A673 (cell line): ENCODE data around the gene HMGXB3. TPM values are rescaled to one million over a fixed set of nuclear protein-coding genes. Genes with fewer than 3 reads are reported as not detected.

Experiments used
- BruUV-seq: library from RNA; stranded (reverse); fragments of 400-500 nt; replicated peaks from 2 replicates; lab custom pipeline; 2021; lab: Mats Ljungman, UMichigan
- CTCF ChIA-PET: fragments of 300-600 bp; sonication (Branson Sonifier 250); formaldehyde crosslinking; loops from one replicate; lab custom pipeline; 2022; ENCODE audit warnings: antibody characterized with exemption; lab: Charles Lee
- POLR2A ChIA-PET: fragments of 300-600 bp; sonication (Branson Sonifier 250); formaldehyde crosslinking; loops from one replicate; lab custom pipeline; 2022; ENCODE audit warnings: antibody characterized with exemption; ENCODE audit not compliant: low non-redundant PET; lab: Charles Lee
- DNase-seq: peaks from one replicate; pipeline ENCODE4 v3.0.0-alpha.2; 2015; ENCODE audit warnings: low spot score
- H3K27ac ChIP-seq: fragments of 200-600 bp; sonication (generic); 2 replicates; pipeline ENCODE4 v1.5.1; 2016; ENCODE audit warnings: mixed run types, low read depth, mild to moderate bottlenecking, mixed read lengths, antibody characterized with exemption, low read length; ENCODE audit not compliant: poor library complexity, severe bottlenecking
- H3K27me3 ChIP-seq: fragments of 200-600 bp; sonication (generic); replicated peaks from 2 replicates; pipeline ENCODE4 v1.6.1; 2017; ENCODE audit warnings: mixed run types, low read depth, mild to moderate bottlenecking, mixed read lengths, antibody characterized with exemption, low read length; ENCODE audit not compliant: insufficient read depth, poor library complexity
- H3K36me3 ChIP-seq: fragments of 200-600 bp; sonication (generic); 2 replicates; pipeline ENCODE4 v1.6.1; 2016; ENCODE audit warnings: mixed run types, mild to moderate bottlenecking, mixed read lengths, antibody characterized with exemption, low read length; ENCODE audit not compliant: insufficient read depth, poor library complexity, severe bottlenecking
- H3K4me1 ChIP-seq: fragments of 200-600 bp; sonication (generic); 2 replicates; pipeline ENCODE4 v1.6.1; 2017; ENCODE audit warnings: mixed run types, mild to moderate bottlenecking, mixed read lengths, antibody characterized with exemption, low read length; ENCODE audit not compliant: insufficient read depth, poor library complexity, severe bottlenecking
- H3K4me3 ChIP-seq: fragments of 200-600 bp; sonication (generic); 2 replicates; pipeline ENCODE4 v1.5.1; 2016; ENCODE audit warnings: low read depth, mixed run types, mild to moderate bottlenecking, mixed read lengths, low read length; ENCODE audit not compliant: poor library complexity, severe bottlenecking
- H3K9me3 ChIP-seq: fragments of 200-600 bp; sonication (generic); 2 replicates; pipeline ENCODE4 v1.6.1; 2016; ENCODE audit warnings: mixed run types, low read depth, mild to moderate bottlenecking, mixed read lengths, antibody characterized with exemption, low read length; ENCODE audit not compliant: poor library complexity, severe bottlenecking
- CTCF ChIP-seq: fragments of 300-800, 200-600 bp; sonication (generic); conservative IDR thresholded peaks from 2 replicates; pipeline ENCODE4 v1.5.1; 2017; ENCODE audit warnings: low read depth, mild to moderate bottlenecking, antibody characterized with exemption, low read length, moderate library complexity, mixed read lengths
- EZH2 ChIP-seq: fragments of 200-600 bp; sonication (generic); IDR thresholded peaks from 2 replicates; pipeline ENCODE4 v1.6.1; 2017; ENCODE audit warnings: borderline replicate concordance, low read depth, mild to moderate bottlenecking, mixed read lengths, antibody characterized with exemption, low read length; ENCODE audit not compliant: poor library complexity, severe bottlenecking
- intact Hi-C: fragments of 100-400 bp; cut with micrococcal nuclease; formaldehyde crosslinking; loops from one replicate; pipeline ENCODE4 v1.10.0; 2022; ENCODE audit not compliant: unreplicated experiment
- total RNA-seq: library from RNA; stranded (reverse); gene quantifications from 2 replicates; pipeline ENCODE4 v1.2.3, GENCODE V29; 2021

Gene HMGXB3
- total RNA-seq, 1 experiment from 2014 or later = 52.6 TPM

- no peak for DNase-seq
- Histone ChIP-seq H3K27me3 (no peaks in the 10 kb centered on the region), H3K4me1 (no peaks in the 10 kb centered on the region), H3K9me3 (no peaks in the 10 kb centered on the region), H3K4me3 (no peak overlapping the region), H3K27ac (no peak overlapping the region), H3K36me3 (no peaks in the 10 kb centered on the region)
- ChIA-PET CTCF (no interaction called here), POLR2A (no interaction called here)
- intact Hi-C loops = no loop called here
- TF ChIP-seq CTCF (no peak), EZH2 (no peak)
- BruUV-seq = no TSS peak
Observed at GRCh38 chr5:150070821-150071220, 70.3 kb downstream of the HMGXB3 start.

GRCh38 chr5:150073086-150073625 is 72.6 kb downstream of the HMGXB3 start:
- H3K27me3 ChIP-seq = no peaks in the 10 kb centered on the region
- DNase-seq = no peak
- POLR2A ChIA-PET = no interaction called here
- no TSS peak for BruUV-seq
- H3K9me3 ChIP-seq = no peaks in the 10 kb centered on the region
- no peaks in the 10 kb centered on the region for H3K36me3 ChIP-seq
- H3K4me1 ChIP-seq = no peaks in the 10 kb centered on the region
- no peak overlapping the region for H3K27ac ChIP-seq
- intact Hi-C loops = no loop called here
- no peak overlapping the region for H3K4me3 ChIP-seq
- no peak for TF ChIP-seq CTCF
- TF ChIP-seq EZH2 = no peak
- CTCF ChIA-PET = no interaction called here

- Histone ChIP-seq H3K4me1 (no peaks in the 10 kb centered on the region), H3K4me3 (no peak overlapping the region), H3K27ac (no peak overlapping the region), H3K27me3 (no peaks in the 10 kb centered on the region), H3K9me3 (no peaks in the 10 kb centered on the region), H3K36me3 (no peaks in the 10 kb centered on the region)
- POLR2A ChIA-PET = no interaction called here
- intact Hi-C loops = no loop called here
- TF ChIP-seq EZH2 (no peak), CTCF (no peak)
- no TSS peak for BruUV-seq
- no peak for DNase-seq
- CTCF ChIA-PET = no interaction called here
Observed at GRCh38 chr5:150073677-150074076, 73.1 kb downstream of the HMGXB3 start.
